GM12801 (cell line): ENCODE data around the gene PLEKHG4B.

Source experiments
- CTCF ChIP-seq: IDR thresholded peaks from one replicate; pipeline ENCODE4 v1.5.1; 2011; ENCODE audit warnings: control low read depth; ENCODE audit not compliant: insufficient read length; ENCODE audit errors: extremely low read depth

The PLEKHG4B gene

GRCh38 chr5:204462-204861 lies 112.5 kb downstream of the PLEKHG4B start:
- no peak for TF ChIP-seq CTCF

GRCh38 chr5:204966-205670 lies 113.2 kb downstream of the PLEKHG4B start:
- no peak for TF ChIP-seq CTCF

GRCh38 chr5:206406-206805 lies 114.4 kb downstream of the PLEKHG4B start:
- TF ChIP-seq CTCF = no peak

- no peak for TF ChIP-seq CTCF
Measured at GRCh38 chr5:206927-207536, 115.1 kb downstream of the PLEKHG4B start.

GRCh38 chr5:207599-207998 lies 115.6 kb downstream of the PLEKHG4B start:
- no peak for TF ChIP-seq CTCF

GRCh38 chr5:208449-209114 lies 116.6 kb downstream of the PLEKHG4B start:
- no peak for TF ChIP-seq CTCF

GRCh38 chr5:213803-214395 lies 121.9 kb downstream of the PLEKHG4B start:
- TF ChIP-seq CTCF = no peak
